CD4-positive, alpha-beta T cell (primary cell): Measurements from ENCODE around the gene HYDIN. TPM values are rescaled to one million over a fixed set of nuclear protein-coding genes. Genes with fewer than 3 reads are reported as not detected.

Experiments used
- ATAC-seq: fragments of 200-7000 bp; cut with Tn5 transposase; one replicate; pipeline ENCODE4 v1.10.0; 2022; ENCODE audit warnings: mild to moderate bottlenecking; ENCODE audit not compliant: poor library complexity
- CTCF ChIA-PET: fragments of 350-600 bp; sonication (Branson Sonifier 250); formaldehyde crosslinking; loops from one replicate; lab custom pipeline; 2021; ENCODE audit warnings: antibody characterized with exemption, inconsistent platforms; lab: Charles Lee
- POLR2A ChIA-PET: fragments of 350-600 bp; sonication (Branson Sonifier 250); formaldehyde crosslinking; loops from one replicate; lab custom pipeline; 2021; ENCODE audit warnings: antibody characterized with exemption, inconsistent platforms; lab: Charles Lee
- DNase-seq, 14 experiments: peaks; one replicate each; pipeline ENCODE4 v3.0.0-alpha.2; 2013 to 2020; ENCODE audit warnings: mixed read lengths in 2 of 14
- H3K27ac ChIP-seq, 2 donors: one replicate each; pipeline versions ENCODE4 v1.5.1 to v1.7.0; 2013; ENCODE audit warnings: low read length in 2 of 2, low read depth in 1 of 2, mild to moderate bottlenecking in 1 of 2
- H3K27me3 ChIP-seq, 2 experiments: 1 replicate in 1 of 2; 2 replicates in 1 of 2; pipeline versions ENCODE4 v1.6.1 to v1.7.0; 2013; ENCODE audit warnings: low read length in 2 of 2, control low read depth in 1 of 2, mild to moderate bottlenecking in 1 of 2, moderate library complexity in 1 of 2; ENCODE audit not compliant: insufficient read depth in 2 of 2, control insufficient read depth in 1 of 2
- H3K36me3 ChIP-seq: one replicate; pipeline ENCODE4 v1.6.1; 2013; ENCODE audit warnings: low read length, control low read depth; ENCODE audit not compliant: insufficient read depth
- H3K4me1 ChIP-seq: one replicate; pipeline ENCODE4 v1.6.1; 2013; ENCODE audit warnings: low read length, control low read depth; ENCODE audit not compliant: insufficient read depth
- H3K4me3 ChIP-seq: one replicate; pipeline ENCODE4 v1.5.1; 2013; ENCODE audit warnings: mild to moderate bottlenecking, low read length, moderate library complexity
- H3K9me3 ChIP-seq, 2 experiments: 1 replicate in 1 of 2; 2 replicates in 1 of 2; pipeline versions ENCODE4 v1.6.1 to v1.7.0; 2013; ENCODE audit warnings: low read length in 2 of 2, mild to moderate bottlenecking in 2 of 2, control low read depth in 1 of 2, moderate library complexity in 1 of 2; ENCODE audit not compliant: control insufficient read depth in 1 of 2, insufficient read depth in 1 of 2
- H3K27ac Mint-ChIP-seq: one replicate; pipeline ENCODE4 v1.8.0; 2020; ENCODE audit warnings: mixed read lengths
- H3K27me3 Mint-ChIP-seq: one replicate; pipeline ENCODE4 v1.8.0; 2021; ENCODE audit warnings: mixed read lengths
- H3K36me3 Mint-ChIP-seq: one replicate; pipeline ENCODE4 v1.8.0; 2021; ENCODE audit warnings: low read depth, mixed read lengths
- H3K4me1 Mint-ChIP-seq: one replicate; pipeline ENCODE4 v1.8.0; 2021; ENCODE audit warnings: low read depth, mixed read lengths
- H3K4me3 Mint-ChIP-seq: one replicate; pipeline ENCODE4 v1.8.0; 2020; ENCODE audit warnings: mild to moderate bottlenecking, mixed read lengths
- H3K9me3 Mint-ChIP-seq: one replicate; pipeline ENCODE4 v1.8.0; 2020; ENCODE audit warnings: mixed read lengths
- CTCF ChIP-seq: fragments of 200-600 bp; IDR thresholded peaks from one replicate; pipeline ENCODE4 v1.8.0; 2022; ENCODE audit warnings: antibody characterized with exemption, mild to moderate bottlenecking
- intact Hi-C, 2 experiments: fragments of 100-400 bp; cut with DNase I in 1 of 2; cut with micrococcal nuclease in 1 of 2; formaldehyde crosslinking; loops; one replicate each; pipeline versions ENCODE4 v1.15.1 to v1.9.0; 2023 to 2025; cut with DNase I, micrococcal nuclease
- total RNA-seq, 174 experiments: library from RNA in 2 of 174; stranded (reverse) in 2 of 174; gene quantifications; one replicate each; pipeline ENCODE4 v1.2.3 and lab custom pipeline; 2021 to 2026

Gene HYDIN
- total RNA-seq, 2 experiments from 2014 or later: not detected

GRCh38 chr16:70778901-70779309 is 451.6 kb downstream of the HYDIN start:
- CTCF ChIA-PET: no interaction called here
- Histone ChIP-seq H3K9me3 (peaks cover 0 to 8% of the 10 kb centered on the region in 2 experiments), H3K36me3 (peaks cover 67% of the 10 kb centered on the region), H3K4me1 (no peaks in the 10 kb centered on the region), H3K27me3 (no peaks in the 10 kb centered on the region), H3K4me3 (no peak overlapping the region), H3K27ac (no peak overlapping the region)
- Mint-ChIP-seq H3K9me3 (no peaks in the 10 kb centered on the region), H3K36me3 (peaks cover 85% of the 10 kb centered on the region), H3K4me3 (no peak overlapping the region), H3K27me3 (no peaks in the 10 kb centered on the region), H3K4me1 (no peaks in the 10 kb centered on the region), H3K27ac (no peak overlapping the region)
- DNase-seq (no peak), ATAC-seq (no peak)
- POLR2A ChIA-PET: no interaction called here
- intact Hi-C loops: loop anchor here in 1 of 2 experiments (10.0 kb wide), 2 partner anchors 224 to 444 kb away; no protein-coding TSS in a partner anchor
- no peak for TF ChIP-seq CTCF

GRCh38 chr16:70777973-70778406 is 452.5 kb downstream of the HYDIN start:
- H3K36me3 Mint-ChIP-seq: peaks cover 85% of the 10 kb centered on the region
- ChIA-PET POLR2A (no interaction called here), CTCF (interaction anchor here (0.5 kb wide), 1 partner anchor 125 kb away, joined by 3 read pairs; no protein-coding TSS in a partner anchor)
- Histone ChIP-seq H3K9me3 (peaks cover 0 to 8% of the 10 kb centered on the region in 2 experiments), H3K27me3 (no peaks in the 10 kb centered on the region), H3K36me3 (peaks cover 61% of the 10 kb centered on the region), H3K27ac (no peak overlapping the region), H3K4me3 (no peak overlapping the region), H3K4me1 (no peaks in the 10 kb centered on the region)
- H3K9me3 Mint-ChIP-seq: no peaks in the 10 kb centered on the region
- DNase-seq (no peak), ATAC-seq (no peak)
- H3K4me1 Mint-ChIP-seq: no peaks in the 10 kb centered on the region
- H3K27ac Mint-ChIP-seq: no peak overlapping the region
- no peaks in the 10 kb centered on the region for H3K27me3 Mint-ChIP-seq
- no peak for TF ChIP-seq CTCF
- intact Hi-C loops: loop anchor here in 1 of 2 experiments (10.0 kb wide), 2 partner anchors 223 to 443 kb away; no protein-coding TSS in a partner anchor
- no peak overlapping the region for H3K4me3 Mint-ChIP-seq

- intact Hi-C loops: loop anchor here in 1 of 2 experiments (10.0 kb wide), 2 partner anchors 223 to 443 kb away; no protein-coding TSS in a partner anchor
- Mint-ChIP-seq H3K4me1 (no peaks in the 10 kb centered on the region), H3K4me3 (no peak overlapping the region), H3K9me3 (no peaks in the 10 kb centered on the region), H3K27me3 (no peaks in the 10 kb centered on the region), H3K27ac (no peak overlapping the region), H3K36me3 (peaks cover 84% of the 10 kb centered on the region)
- H3K27me3 ChIP-seq: no peaks in the 10 kb centered on the region
- peaks cover 61% of the 10 kb centered on the region for H3K36me3 ChIP-seq
- no peaks in the 10 kb centered on the region for H3K4me1 ChIP-seq
- no peak for TF ChIP-seq CTCF
- no peak overlapping the region for H3K4me3 ChIP-seq
- no peak overlapping the region for H3K27ac ChIP-seq
- POLR2A ChIA-PET: no interaction called here
- DNase-seq (no peak), ATAC-seq (no peak)
- CTCF ChIA-PET: interaction anchor here (0.5 kb wide), 1 partner anchor 124 kb away, joined by 3 read pairs; no protein-coding TSS in a partner anchor
- peaks cover 0 to 8% of the 10 kb centered on the region in 2 experiments for H3K9me3 ChIP-seq
Observed at GRCh38 chr16:70777496-70777895, 453.0 kb downstream of the HYDIN start.
